Left ventricle myocardium inferior (tissue), 1 donor: ENCODE measurements around the gene SLC26A1. TPM values are rescaled to one million over a fixed set of nuclear protein-coding genes. Genes with fewer than 3 reads are reported as not detected.
A peak's percentile ranks its signal among the peaks of the same experiment; 100 is the strongest.

Source experiments
- DNase-seq: peaks from one replicate; pipeline ENCODE4 v3.0.0-alpha.2; 2020
- H3K27ac ChIP-seq: fragments of 200-600 bp; replicated peaks from 2 replicates; pipeline ENCODE4 v1.8.0; 2021
- H3K27me3 ChIP-seq: fragments of 200-600 bp; 2 replicates; pipeline ENCODE4 v1.8.0; 2021; ENCODE audit warnings: low read depth
- H3K36me3 ChIP-seq: fragments of 200-600 bp; 2 replicates; pipeline ENCODE4 v1.8.0; 2021
- H3K4me1 ChIP-seq: fragments of 200-600 bp; 2 replicates; pipeline ENCODE4 v1.8.0; 2021
- H3K4me3 ChIP-seq: fragments of 200-600 bp; 2 replicates; pipeline ENCODE4 v1.8.0; 2021; ENCODE audit warnings: mild to moderate bottlenecking, moderate library complexity
- H3K9me3 ChIP-seq: fragments of 200-600 bp; replicated peaks from 2 replicates; pipeline ENCODE4 v1.8.0; 2021
- intact Hi-C: fragments of 100-400 bp; cut with micrococcal nuclease; formaldehyde crosslinking; loops from one replicate; pipeline ENCODE4 v1.11.0; 2022
- total RNA-seq: library from RNA; stranded (reverse); fragmentation: NEBNext Ultra II Directional; extraction: Animal tissue kit (Norgen Biotek cat#: 25700); gene quantifications from one replicate; pipeline ENCODE4 v1.2.1, GENCODE V29; 2021
- TF ChIP-seq, protein P1 (sequence below): fragments of 200-600 bp; IDR thresholded peaks from 2 replicates; pipeline ENCODE4 v1.8.0; 2021; ENCODE audit warnings: antibody characterized with exemption, mild to moderate bottlenecking, borderline replicate concordance
- donor health status: DM: no; HTN: yes; CAD: no; lungs with severe emphysema.

SLC26A1 gene
- total RNA-seq, 1 donor from 2014 or later, result not detected

DNA sequence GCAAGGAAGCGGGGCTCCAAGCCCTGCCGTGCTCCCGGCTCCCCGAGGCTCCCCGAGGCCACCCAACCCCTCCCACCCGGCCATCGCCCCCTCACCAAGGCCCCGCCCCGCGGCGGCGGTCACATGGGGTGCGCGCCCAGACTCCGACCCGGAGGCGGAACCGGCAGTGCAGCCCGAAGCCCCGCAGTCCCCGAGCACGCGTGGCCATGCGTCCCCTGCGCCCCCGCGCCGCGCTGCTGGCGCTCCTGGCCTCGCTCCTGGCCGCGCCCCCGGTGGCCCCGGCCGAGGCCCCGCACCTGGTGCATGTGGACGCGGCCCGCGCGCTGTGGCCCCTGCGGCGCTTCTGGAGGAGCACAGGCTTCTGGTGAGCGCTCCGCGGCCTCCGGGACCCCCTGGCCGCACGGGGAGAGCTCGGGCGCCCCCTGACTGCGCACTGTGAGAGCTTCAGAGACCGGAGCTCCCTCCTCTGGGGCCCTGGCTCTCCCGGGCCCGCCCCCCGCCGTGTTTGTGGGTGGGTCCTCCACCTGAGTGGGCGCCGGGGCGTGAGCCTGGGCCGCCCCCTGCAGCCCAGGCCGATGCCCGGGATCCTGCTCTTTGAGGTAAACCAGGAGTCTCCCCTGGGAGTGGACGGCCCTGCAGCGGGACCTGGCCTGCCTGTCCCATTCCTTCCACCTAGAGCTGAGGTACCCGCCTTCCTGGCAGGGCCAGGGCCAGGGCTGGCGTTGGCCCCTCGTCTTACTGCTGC lies 6.2 kb downstream of the SLC26A1 start, which contains the start of gene IDUA:
IDUA (plus strand) TSS at position 166 of the 745 bp plus-strand sequence; CDS start at position 207, 41 bp downstream.
- intact Hi-C loops, result no loop called here

DNA sequence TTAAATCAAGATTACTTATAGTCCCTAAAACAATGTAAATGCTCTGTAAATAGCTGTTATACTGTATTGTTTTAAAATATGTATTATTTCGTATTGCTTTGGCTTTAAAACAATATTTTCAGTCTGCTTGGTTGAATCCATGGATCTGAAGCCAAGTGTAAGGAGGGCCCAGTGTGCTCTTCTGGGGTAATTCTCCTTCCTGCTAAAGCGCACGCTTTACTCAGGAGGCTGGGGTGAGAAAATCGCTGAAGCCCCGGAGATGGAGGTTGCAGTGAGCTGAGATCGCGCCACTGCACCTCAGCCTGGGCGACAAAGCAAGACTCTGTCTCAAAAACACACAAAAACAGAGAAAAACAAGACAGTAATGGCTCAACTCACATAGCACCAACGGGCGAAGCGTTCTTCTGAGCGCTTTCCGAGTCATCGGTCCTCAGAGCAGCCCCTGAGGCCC lies 6.8 kb downstream of the SLC26A1 start:
- no peak for DNase-seq
- intact Hi-C loops, result no loop called here
- H3K27ac ChIP-seq, result peak overlapping the region; percentile 62

More for the DNA sequence above, 6.2 kb downstream of the SLC26A1 start, which contains the start of gene IDUA:
- Histone ChIP-seq H3K9me3 (no peaks in the 10 kb centered on the region), H3K4me1 (peaks cover 36% of the 10 kb centered on the region), H3K4me3 (peak within 1 kb of the TSS; percentile 81), H3K27me3 (no peaks in the 10 kb centered on the region), H3K36me3 (peaks cover 9% of the 10 kb centered on the region), H3K27ac (peak within 1 kb of the TSS; percentile 62)
- TF ChIP-seq, protein P1, sequence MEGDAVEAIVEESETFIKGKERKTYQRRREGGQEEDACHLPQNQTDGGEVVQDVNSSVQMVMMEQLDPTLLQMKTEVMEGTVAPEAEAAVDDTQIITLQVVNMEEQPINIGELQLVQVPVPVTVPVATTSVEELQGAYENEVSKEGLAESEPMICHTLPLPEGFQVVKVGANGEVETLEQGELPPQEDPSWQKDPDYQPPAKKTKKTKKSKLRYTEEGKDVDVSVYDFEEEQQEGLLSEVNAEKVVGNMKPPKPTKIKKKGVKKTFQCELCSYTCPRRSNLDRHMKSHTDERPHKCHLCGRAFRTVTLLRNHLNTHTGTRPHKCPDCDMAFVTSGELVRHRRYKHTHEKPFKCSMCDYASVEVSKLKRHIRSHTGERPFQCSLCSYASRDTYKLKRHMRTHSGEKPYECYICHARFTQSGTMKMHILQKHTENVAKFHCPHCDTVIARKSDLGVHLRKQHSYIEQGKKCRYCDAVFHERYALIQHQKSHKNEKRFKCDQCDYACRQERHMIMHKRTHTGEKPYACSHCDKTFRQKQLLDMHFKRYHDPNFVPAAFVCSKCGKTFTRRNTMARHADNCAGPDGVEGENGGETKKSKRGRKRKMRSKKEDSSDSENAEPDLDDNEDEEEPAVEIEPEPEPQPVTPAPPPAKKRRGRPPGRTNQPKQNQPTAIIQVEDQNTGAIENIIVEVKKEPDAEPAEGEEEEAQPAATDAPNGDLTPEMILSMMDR, result peak; percentile 57
- DNase-seq, result peak; percentile 84

DNA sequence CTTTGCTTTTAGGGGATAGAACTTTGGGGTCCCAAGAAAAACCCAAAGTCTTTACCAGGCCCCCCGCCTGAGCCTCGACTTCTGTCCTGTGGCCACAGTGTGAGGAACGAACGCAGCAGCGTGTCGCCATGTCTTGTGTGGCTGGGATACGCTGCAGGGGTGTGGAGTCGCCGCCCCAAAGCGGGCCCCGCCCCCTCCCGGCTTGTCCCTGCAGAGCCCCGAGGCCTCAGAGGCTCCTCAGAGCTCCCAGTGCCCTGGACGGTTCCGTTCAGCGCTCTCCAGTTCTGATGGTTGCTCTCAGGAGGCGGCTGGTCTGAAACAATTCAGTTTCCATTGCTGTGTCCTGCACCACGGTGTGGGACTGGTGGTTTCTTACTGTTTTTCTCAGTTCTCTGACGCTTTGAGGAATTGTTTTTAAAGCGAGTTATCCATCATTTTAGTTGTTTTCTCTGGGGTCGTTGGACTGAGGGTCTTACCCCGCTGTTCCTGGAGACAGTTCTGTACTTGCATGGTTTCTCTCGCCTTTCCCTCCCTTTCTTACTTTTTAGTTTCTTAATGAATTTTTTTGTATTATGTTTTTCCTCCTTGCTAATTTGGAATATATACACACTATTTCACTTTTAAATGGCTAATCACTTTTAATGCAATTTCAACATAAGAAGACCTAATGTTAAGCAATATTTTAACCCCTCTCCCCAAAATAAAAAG lies 7.9 kb downstream of the SLC26A1 start:
- Histone ChIP-seq H3K36me3 (peaks cover 3% of the 10 kb centered on the region), H3K27ac (no peak overlapping the region), H3K4me3 (peak overlapping the region; percentile 49), H3K27me3 (no peaks in the 10 kb centered on the region), H3K9me3 (no peaks in the 10 kb centered on the region), H3K4me1 (peaks cover 36% of the 10 kb centered on the region)
- DNase-seq, result peak; percentile 80
- TF ChIP-seq, protein P1, result no peak
- intact Hi-C loops, result no loop called here

More for the DNA sequence above, 6.8 kb downstream of the SLC26A1 start:
- Histone ChIP-seq H3K27me3 (no peaks in the 10 kb centered on the region), H3K4me1 (peaks cover 36% of the 10 kb centered on the region), H3K9me3 (no peaks in the 10 kb centered on the region), H3K36me3 (peaks cover 9% of the 10 kb centered on the region), H3K4me3 (peak overlapping the region; percentile 81)
- TF ChIP-seq, protein P1, result no peak

DNA sequence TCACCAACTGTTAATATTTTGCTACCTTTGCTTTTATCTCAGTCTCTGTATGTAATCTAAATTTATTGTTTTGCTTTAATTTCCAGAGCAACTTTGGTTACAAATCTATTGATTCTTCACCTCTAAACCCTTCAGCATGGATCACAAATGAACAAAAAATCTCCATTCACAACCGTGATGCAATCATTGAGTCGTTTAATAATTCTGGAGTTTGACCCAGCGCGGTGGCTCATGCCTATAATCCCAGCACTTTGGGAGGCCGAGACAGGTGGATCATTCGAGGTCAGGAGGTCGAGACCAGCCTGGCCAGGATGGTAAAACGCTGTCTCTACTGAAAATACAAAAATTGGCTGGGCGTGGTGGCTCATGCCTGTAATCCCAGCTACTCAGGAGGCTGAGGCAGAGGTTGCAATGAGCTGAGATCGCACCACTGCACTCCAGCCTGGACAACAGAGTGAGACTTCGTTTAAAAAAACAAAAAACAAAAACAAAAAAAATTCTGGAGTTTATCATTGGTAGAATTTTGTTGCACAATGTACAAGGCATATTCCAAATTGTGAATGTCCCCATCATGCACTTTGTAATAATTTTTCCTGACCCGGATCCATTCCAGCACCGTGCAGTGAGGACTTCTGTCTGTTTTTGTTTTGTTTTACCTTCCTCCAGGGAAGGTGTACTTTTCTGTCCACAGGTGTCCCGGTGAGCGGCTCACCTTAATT lies 8.7 kb downstream of the SLC26A1 start:
- Histone ChIP-seq H3K4me3 (peak overlapping the region; percentile 49), H3K9me3 (no peaks in the 10 kb centered on the region), H3K36me3 (no peaks in the 10 kb centered on the region), H3K27ac (no peak overlapping the region), H3K4me1 (peaks cover 36% of the 10 kb centered on the region), H3K27me3 (no peaks in the 10 kb centered on the region)
- TF ChIP-seq, protein P1, result no peak
- DNase-seq, result no peak
- intact Hi-C loops, result no loop called here

DNA sequence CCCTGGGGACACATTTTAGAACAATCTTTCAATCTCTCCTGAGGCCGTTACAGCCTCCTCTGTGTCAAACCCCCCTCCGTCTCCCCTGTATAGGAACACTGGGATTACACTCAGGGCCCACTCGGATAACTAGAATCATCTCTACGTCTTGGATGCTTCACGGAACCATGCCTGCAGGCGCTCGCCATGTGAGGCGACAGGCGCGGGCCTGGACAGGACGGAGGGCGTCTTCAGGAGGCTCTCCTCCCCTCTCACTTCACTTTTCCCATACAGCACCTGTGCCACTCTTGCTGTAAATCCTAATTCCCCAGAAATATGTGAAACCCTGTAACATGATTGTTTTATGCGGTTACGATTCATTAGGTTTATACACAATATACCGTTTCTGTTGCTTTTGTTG lies 10.4 kb downstream of the SLC26A1 start:
- no peak for DNase-seq
- intact Hi-C loops, result no loop called here

More for the DNA sequence above, 10.4 kb downstream of the SLC26A1 start:
- Histone ChIP-seq H3K4me3 (no peak overlapping the region), H3K27ac (no peak overlapping the region), H3K36me3 (no peaks in the 10 kb centered on the region), H3K4me1 (peaks cover 31% of the 10 kb centered on the region), H3K9me3 (no peaks in the 10 kb centered on the region), H3K27me3 (no peaks in the 10 kb centered on the region)
- TF ChIP-seq, protein P1, result no peak
